ENCODE measurements around the gene TRPV6.

The TRPV6 gene

GRCh38 chr7:142906643-142907042, 21.1 kb upstream of the TRPV6 start:
- DNase-seq: no peak

- DNase-seq: no peak
These were observed 20.2 kb upstream of the TRPV6 start for GRCh38 chr7:142905759-142906158.

GRCh38 chr7:142904128-142904527, 18.6 kb upstream of the TRPV6 start:
- no peak for DNase-seq

- no peak for DNase-seq
These were observed 16.1 kb upstream of the TRPV6 start for GRCh38 chr7:142901426-142902259.

- no peak for DNase-seq
These were observed 14.1 kb upstream of the TRPV6 start for GRCh38 chr7:142899661-142900060.

- peak; percentile 53 for DNase-seq
These were observed 13.0 kb upstream of the TRPV6 start for GRCh38 chr7:142898377-142899170.

GRCh38 chr7:142897691-142898090, 12.1 kb upstream of the TRPV6 start:
- no peak for DNase-seq

GRCh38 chr7:142896741-142897379, 11.3 kb upstream of the TRPV6 start:
- no peak for DNase-seq

GRCh38 chr7:142896151-142896550, 10.6 kb upstream of the TRPV6 start:
- no peak for DNase-seq

GRCh38 chr7:142894985-142895593, 9.5 kb upstream of the TRPV6 start:
- DNase-seq: no peak

- no peak for DNase-seq
These were observed 8.8 kb upstream of the TRPV6 start for GRCh38 chr7:142894112-142894984.

GRCh38 chr7:142892951-142893350, 7.4 kb upstream of the TRPV6 start:
- no peak for DNase-seq

GRCh38 chr7:142891490-142892082, 6.0 kb upstream of the TRPV6 start:
- no peak for DNase-seq

- no peak for DNase-seq
These were observed 5.4 kb upstream of the TRPV6 start for GRCh38 chr7:142890874-142891485.

- DNase-seq: no peak
These were observed 4.3 kb upstream of the TRPV6 start for GRCh38 chr7:142889816-142890215.

GRCh38 chr7:142887282-142888015, 1.9 kb upstream of the TRPV6 start:
- DNase-seq: no peak

GRCh38 chr7:142886866-142887265, 1.3 kb upstream of the TRPV6 start:
- DNase-seq: no peak

GRCh38 chr7:142884286-142884640, 1.3 kb downstream of the TRPV6 start:
- DNase-seq: no peak

GRCh38 chr7:142883571-142884285, 1.8 kb downstream of the TRPV6 start:
- DNase-seq: no peak

GRCh38 chr7:142883145-142883544, 2.4 kb downstream of the TRPV6 start:
- no peak for DNase-seq
